ENCODE results near the gene AGMAT.

Gene AGMAT

DNA sequence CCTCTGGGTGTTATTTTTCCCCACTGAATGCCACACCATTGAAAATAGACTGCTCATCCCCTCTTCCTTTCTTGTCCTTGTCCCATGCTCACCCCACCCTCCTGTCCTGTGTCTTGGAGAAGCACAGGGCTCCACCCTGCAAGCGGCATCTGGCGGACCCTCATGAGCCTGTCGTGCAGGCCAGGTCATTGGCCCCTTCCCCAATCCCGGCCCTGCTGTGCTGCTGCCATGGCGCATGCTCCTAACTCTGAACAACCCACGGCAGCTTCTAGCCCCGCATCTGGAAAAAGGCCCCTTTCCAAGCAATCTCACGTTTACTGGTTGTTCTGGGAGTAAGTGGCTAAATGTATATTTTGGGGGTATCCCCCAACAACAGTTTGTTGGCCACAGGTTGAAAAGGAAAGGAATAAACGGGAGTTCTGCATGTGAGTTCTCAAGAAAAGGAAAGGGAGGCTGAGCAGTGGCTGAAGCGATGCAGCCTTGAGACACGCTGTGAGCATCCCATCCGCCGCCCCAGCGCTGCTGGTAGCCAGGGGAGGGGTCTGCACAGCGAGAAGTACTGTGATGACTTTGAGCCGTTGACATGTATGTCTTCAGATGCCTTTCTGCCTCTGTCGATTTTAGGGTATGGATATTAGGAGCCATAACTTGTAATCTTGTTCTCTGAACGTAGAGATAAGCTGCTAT is 16.3 kb downstream of the AGMAT start:
- Histone ChIP-seq H3K9me2 (ENCODE audit: low read depth, low read length) (no peaks in the 10 kb centered on the region), H3K36me3 (ENCODE audit: insufficient read depth, low read length) (peaks cover 64% of the 10 kb centered on the region)

DNA sequence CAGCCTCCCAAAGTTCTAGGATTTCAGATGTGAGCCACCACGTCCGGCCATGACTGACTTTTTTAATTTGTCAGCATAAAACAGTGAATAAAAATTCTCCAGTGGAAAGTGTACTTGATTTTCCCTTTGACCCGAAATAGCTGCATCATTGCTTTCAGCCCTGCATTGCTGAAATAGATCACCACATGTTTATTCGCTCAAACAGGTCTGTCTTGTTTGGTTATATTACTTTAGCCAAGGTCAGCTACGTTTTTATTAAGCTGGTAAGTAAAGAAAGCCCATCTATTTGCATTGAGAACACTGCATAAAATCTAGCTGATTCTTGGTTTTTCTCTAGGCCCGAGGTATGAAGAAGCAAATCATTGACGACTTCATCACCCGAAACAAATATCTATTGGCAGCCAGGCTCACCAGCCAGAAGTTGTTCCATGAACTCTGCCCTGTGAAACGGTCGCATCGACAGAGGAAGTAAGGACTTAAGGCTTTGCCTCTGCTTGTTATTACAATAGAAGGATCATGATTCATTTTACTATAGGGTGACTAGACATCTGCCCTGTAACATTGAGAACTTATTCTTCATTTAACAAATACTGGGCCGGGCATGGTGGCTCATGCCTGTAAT is 25.6 kb downstream of the AGMAT start:
- H3K79me2 ChIP-seq (ENCODE audit: insufficient read depth, low read length) = no peaks in the 10 kb centered on the region
- no peaks in the 10 kb centered on the region for H3K27me3 ChIP-seq (ENCODE audit: insufficient read depth, low read length)
- TF ChIP-seq EZH2 (IDR thresholded peaks at IDR 0.05; ENCODE audit: borderline replicate concordance, low read length) = no peak
- TF ChIP-seq, protein P1, sequence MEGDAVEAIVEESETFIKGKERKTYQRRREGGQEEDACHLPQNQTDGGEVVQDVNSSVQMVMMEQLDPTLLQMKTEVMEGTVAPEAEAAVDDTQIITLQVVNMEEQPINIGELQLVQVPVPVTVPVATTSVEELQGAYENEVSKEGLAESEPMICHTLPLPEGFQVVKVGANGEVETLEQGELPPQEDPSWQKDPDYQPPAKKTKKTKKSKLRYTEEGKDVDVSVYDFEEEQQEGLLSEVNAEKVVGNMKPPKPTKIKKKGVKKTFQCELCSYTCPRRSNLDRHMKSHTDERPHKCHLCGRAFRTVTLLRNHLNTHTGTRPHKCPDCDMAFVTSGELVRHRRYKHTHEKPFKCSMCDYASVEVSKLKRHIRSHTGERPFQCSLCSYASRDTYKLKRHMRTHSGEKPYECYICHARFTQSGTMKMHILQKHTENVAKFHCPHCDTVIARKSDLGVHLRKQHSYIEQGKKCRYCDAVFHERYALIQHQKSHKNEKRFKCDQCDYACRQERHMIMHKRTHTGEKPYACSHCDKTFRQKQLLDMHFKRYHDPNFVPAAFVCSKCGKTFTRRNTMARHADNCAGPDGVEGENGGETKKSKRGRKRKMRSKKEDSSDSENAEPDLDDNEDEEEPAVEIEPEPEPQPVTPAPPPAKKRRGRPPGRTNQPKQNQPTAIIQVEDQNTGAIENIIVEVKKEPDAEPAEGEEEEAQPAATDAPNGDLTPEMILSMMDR (IDR thresholded peaks at IDR 0.05; ENCODE audit: low read length) = no peak
- H3K4me3 ChIP-seq (ENCODE audit: low read depth, low read length, poor library complexity, severe bottlenecking) = no peak overlapping the region
- H4K20me1 ChIP-seq (ENCODE audit: insufficient read depth, low read length) = no peaks in the 10 kb centered on the region
- peaks cover 38% of the 10 kb centered on the region for H3K36me3 ChIP-seq (ENCODE audit: insufficient read depth, low read length)
- no peak overlapping the region for H2AFZ ChIP-seq (ENCODE audit: low read length)
- H3K9ac ChIP-seq (ENCODE audit: low read length) = no peak overlapping the region
- no peaks in the 10 kb centered on the region for H3F3A ChIP-seq (ENCODE audit: insufficient read depth, low read length)
- H3K4me2 ChIP-seq (ENCODE audit: low read length) = no peak overlapping the region
- H3K9me3 ChIP-seq (ENCODE audit: low read length) = no peaks in the 10 kb centered on the region
- H3K27ac ChIP-seq (ENCODE audit: low read depth, low read length, poor library complexity, severe bottlenecking) = no peak overlapping the region
- H3K9me2 ChIP-seq (ENCODE audit: low read depth, low read length) = no peaks in the 10 kb centered on the region
- H3K4me1 ChIP-seq (ENCODE audit: insufficient read depth, low read length, severe bottlenecking) = peaks cover 6% of the 10 kb centered on the region

More for the DNA sequence above, 16.3 kb downstream of the AGMAT start:
- Histone ChIP-seq H3K27me3 (ENCODE audit: insufficient read depth, low read length) (no peaks in the 10 kb centered on the region), H3F3A (ENCODE audit: insufficient read depth, low read length) (peaks cover 9% of the 10 kb centered on the region; the same call in 1 of the 2 replicates), H4K20me1 (ENCODE audit: insufficient read depth, low read length) (no peaks in the 10 kb centered on the region), H3K79me2 (ENCODE audit: insufficient read depth, low read length) (no peaks in the 10 kb centered on the region), H3K9me3 (ENCODE audit: low read length) (no peaks in the 10 kb centered on the region), H3K4me2 (ENCODE audit: low read length) (no peak overlapping the region), H3K27ac (ENCODE audit: low read depth, low read length, poor library complexity, severe bottlenecking) (no peak overlapping the region), H2AFZ (ENCODE audit: low read length) (no peak overlapping the region), H3K4me1 (ENCODE audit: insufficient read depth, low read length, severe bottlenecking) (peaks cover 25% of the 10 kb centered on the region), H3K9ac (ENCODE audit: low read length) (no peak overlapping the region), H3K4me3 (ENCODE audit: low read depth, low read length, poor library complexity, severe bottlenecking) (no peak overlapping the region)
- TF ChIP-seq, protein P1 (IDR thresholded peaks at IDR 0.05; ENCODE audit: low read length) = no peak
- TF ChIP-seq EZH2 (IDR thresholded peaks at IDR 0.05; ENCODE audit: borderline replicate concordance, low read length) = no peak

DNA sequence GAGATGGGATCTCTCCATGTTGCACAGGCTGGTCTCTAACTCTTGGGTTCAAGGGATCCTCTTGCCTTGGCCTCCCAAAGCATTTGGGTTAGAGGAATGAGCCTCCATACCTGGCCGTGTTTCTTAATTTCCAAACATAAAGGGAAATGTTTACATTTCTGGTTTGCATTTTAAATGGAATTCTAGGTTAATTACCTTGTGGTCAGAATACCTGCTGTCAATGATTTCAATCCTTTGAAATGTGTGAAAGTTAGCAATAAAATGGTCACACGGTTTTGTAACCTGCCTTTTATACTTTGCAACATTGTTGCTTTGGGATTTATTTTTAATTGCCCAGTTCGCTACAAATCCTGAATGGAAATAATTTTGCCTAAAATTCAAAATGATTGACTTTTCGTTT is 26.3 kb downstream of the AGMAT start:
- Histone ChIP-seq H3K9me2 (ENCODE audit: low read depth, low read length) (no peaks in the 10 kb centered on the region), H3F3A (ENCODE audit: insufficient read depth, low read length) (no peaks in the 10 kb centered on the region), H2AFZ (ENCODE audit: low read length) (no peak overlapping the region), H3K4me3 (ENCODE audit: low read depth, low read length, poor library complexity, severe bottlenecking) (no peak overlapping the region), H3K27ac (ENCODE audit: low read depth, low read length, poor library complexity, severe bottlenecking) (no peak overlapping the region), H3K79me2 (ENCODE audit: insufficient read depth, low read length) (no peaks in the 10 kb centered on the region), H3K9me3 (ENCODE audit: low read length) (no peaks in the 10 kb centered on the region), H3K4me2 (ENCODE audit: low read length) (no peak overlapping the region), H4K20me1 (ENCODE audit: insufficient read depth, low read length) (no peaks in the 10 kb centered on the region), H3K36me3 (ENCODE audit: insufficient read depth, low read length) (peaks cover 30% of the 10 kb centered on the region), H3K9ac (ENCODE audit: low read length) (no peak overlapping the region), H3K27me3 (ENCODE audit: insufficient read depth, low read length) (no peaks in the 10 kb centered on the region), H3K4me1 (ENCODE audit: insufficient read depth, low read length, severe bottlenecking) (no peaks in the 10 kb centered on the region)
- TF ChIP-seq, protein P1 (IDR thresholded peaks at IDR 0.05; ENCODE audit: low read length) = no peak
- TF ChIP-seq EZH2 (IDR thresholded peaks at IDR 0.05; ENCODE audit: borderline replicate concordance, low read length) = no peak
